ENCODE measurements around the gene PADI4. TPM values are rescaled to one million over a fixed set of nuclear protein-coding genes. Genes with fewer than 3 reads are reported as not detected.
"Not testable (repeated sequence)": the region's sequence is repeated elsewhere in the genome, so short reads cannot be mapped to it uniquely, and the experiment has no call there.

The PADI4 gene
- total RNA-seq, 1 donor from 2014 or later: 0.12 TPM

DNA sequence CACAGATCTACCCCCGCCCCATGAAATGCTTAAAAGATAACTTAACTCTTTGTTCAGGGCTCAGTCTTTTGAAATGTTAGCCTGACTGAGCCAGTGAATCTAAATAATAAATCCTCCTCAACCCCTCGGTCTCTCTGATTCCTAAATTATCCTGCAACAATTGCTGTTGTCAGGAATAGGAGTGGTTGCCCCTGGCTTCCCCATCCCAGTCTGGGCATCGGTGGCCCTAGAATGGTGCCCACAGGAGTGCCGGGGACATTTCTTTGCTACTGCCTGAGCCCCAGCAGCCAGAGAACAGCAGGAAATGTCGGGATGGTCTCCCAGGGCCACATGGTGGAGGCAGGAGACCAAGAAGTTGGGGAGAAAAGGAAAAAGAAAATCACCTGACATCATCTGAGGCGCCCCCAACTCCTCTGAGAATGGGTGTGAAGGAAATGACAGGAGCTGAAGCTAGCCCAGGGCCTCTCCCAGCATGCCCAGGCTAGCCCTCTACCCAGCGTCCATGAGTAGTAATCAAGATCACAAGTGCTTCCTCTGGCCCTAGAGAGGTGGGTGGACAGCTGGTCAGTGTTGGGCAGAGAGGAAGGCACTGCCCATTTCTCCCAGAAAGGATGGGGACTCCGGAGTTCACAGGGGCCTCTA is 1.6 kb downstream of the PADI4 start:
- Mint-ChIP-seq H3K27me3 (peaks cover 7% of the 10 kb centered on the region), H3K4me3 (no peak overlapping the region), H3K9me3 (no peaks in the 10 kb centered on the region), H3K27ac (no peak overlapping the region), H3K36me3 (ENCODE audit: low read depth) (no peaks in the 10 kb centered on the region), H3K4me1 (peaks cover 2% of the 10 kb centered on the region)
- intact Hi-C loops (cut with micrococcal nuclease): no loop called here
- no peak for DNase-seq

DNA sequence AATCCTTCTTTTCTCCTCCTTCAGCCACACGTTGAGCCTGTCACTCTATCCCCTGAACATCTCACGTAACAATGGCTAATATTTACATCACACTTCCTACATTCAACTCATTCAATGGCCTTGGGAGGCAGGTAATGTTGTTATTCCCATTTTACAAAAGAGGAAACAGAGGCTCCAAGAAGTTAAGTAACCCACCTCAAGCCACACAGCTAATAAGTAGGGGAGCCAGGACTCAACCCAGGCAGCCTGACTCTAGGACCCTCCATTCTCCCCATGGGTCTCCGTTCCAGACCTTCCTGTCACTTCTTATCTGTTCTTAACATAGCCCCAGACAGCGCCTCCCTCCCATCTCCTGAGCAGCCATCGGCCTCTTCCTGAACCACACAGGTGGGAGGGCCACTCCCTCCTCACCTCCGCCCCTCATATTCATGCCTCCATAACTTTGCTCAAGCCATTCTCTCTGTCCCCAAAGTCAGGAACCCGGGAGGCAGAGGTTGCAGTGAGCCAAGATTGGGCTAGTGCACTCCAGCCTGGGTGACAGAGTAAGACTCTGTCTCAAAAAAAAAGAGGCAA is 2.2 kb downstream of the PADI4 start:
- Mint-ChIP-seq H3K36me3 (ENCODE audit: low read depth) (no peaks in the 10 kb centered on the region), H3K4me1 (peaks cover 2% of the 10 kb centered on the region), H3K4me3 (no peak overlapping the region), H3K27ac (no peak overlapping the region), H3K9me3 (no peaks in the 10 kb centered on the region), H3K27me3 (peaks cover 7% of the 10 kb centered on the region)
- no peak for DNase-seq
- intact Hi-C loops (cut with micrococcal nuclease): no loop called here

DNA sequence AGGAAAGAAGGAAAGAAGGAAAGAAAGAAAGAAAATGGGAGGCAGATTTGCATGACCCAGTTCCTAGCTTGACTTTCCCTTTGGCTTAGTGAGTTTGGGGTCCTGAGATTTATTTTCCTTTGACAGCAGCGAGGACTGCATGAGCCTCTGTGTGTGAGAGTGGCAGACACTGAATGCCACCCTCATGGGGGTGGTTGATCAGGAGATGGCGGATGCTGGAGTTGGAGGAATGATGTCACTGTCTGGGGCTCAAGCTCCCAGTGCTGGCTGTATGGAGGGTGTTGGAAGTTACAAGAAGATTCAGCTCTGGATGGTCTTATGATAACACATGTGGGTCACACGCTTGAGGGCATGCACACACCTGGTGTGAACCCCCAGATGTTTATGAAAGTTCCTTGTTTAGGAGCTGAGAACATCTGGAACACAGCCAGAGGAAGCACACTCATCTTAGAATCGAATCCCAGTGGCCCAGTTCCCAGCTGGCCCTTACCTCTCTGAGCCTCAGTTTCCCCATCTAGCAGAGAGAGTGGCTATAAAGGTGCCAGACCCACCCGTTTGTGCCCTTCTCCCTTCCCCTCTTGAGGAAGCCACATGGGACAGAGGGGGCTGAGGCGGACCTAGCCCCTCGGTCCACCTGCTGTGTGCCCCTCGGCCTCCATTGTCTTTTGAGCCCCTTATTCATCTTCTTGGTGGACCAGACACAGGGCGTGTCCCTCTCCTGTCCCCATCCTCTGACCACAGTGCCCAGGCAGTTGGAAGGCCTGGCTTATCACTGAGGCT is 5.7 kb downstream of the PADI4 start:
- peaks cover 2% of the 10 kb centered on the region for H3K4me1 Mint-ChIP-seq
- DNase-seq: no peak
- no peaks in the 10 kb centered on the region for H3K36me3 Mint-ChIP-seq (ENCODE audit: low read depth)
- H3K27me3 Mint-ChIP-seq: peaks cover 7% of the 10 kb centered on the region
- no peaks in the 10 kb centered on the region for H3K9me3 Mint-ChIP-seq
- no peak overlapping the region for H3K27ac Mint-ChIP-seq
- no peak overlapping the region for H3K4me3 Mint-ChIP-seq
- intact Hi-C loops (cut with micrococcal nuclease): no loop called here

DNA sequence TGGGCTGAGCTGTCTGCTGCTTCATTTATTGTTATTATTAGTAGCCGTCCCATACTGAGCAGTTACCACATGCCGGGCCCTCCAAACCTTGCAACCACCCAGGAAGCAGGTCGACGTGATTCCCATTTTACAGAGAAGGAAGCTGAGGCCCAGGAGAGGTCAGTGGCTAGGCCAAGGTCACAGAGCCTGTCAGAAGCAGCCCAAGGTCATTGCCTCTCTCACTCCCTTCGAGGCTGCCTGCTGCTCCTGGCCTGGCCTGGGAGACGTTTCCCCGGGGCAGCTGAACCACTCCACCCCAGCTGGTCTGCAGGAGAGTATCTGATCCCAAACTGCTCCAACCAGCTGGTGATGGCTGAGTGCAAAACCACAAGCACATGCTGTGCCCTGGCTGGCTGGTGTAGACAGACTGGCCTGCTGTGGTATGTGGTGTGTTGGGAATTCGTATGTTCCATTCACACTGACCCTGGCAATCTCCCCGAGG is 6.5 kb downstream of the PADI4 start:
- H3K4me3 Mint-ChIP-seq: no peak overlapping the region

DNA sequence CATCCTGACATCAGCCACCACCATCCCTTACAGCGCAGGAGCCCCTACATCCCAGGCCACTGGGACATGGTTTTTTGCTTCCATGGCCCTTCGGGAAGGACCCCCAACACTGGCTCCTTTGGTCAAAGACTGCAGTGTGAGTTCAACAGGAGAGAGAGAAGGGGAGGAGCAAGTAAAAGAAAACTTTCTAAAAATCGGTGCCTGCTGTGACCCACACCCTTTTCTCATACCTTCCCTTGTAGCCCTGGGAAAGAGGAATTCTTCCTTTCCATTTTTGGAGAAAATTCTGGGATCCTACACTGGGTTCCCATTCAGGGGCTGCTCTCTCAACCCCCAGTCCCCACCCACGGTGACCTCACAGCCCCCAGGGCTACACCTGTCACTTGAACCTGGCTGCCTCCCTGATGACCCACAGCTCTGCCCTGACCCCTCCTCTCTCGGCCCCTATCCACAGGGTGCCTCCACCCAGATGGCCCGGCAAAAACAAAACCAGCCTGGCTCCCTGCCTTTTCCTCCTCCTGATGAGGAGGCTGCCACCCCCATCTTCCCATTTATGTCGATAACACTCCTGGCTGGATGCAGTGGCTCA is 7.6 kb downstream of the PADI4 start:
- Mint-ChIP-seq H3K4me1 (peaks cover 2% of the 10 kb centered on the region), H3K4me3 (no peak overlapping the region), H3K27me3 (peaks cover 4% of the 10 kb centered on the region), H3K36me3 (ENCODE audit: low read depth) (no peaks in the 10 kb centered on the region), H3K27ac (no peak overlapping the region), H3K9me3 (no peaks in the 10 kb centered on the region)
- intact Hi-C loops (cut with micrococcal nuclease): no loop called here
- no peak for DNase-seq

More for the DNA sequence above, 6.5 kb downstream of the PADI4 start:
- H3K27me3 Mint-ChIP-seq: peaks cover 7% of the 10 kb centered on the region
- no peaks in the 10 kb centered on the region for H3K36me3 Mint-ChIP-seq (ENCODE audit: low read depth)
- H3K9me3 Mint-ChIP-seq: no peaks in the 10 kb centered on the region
- H3K4me1 Mint-ChIP-seq: peaks cover 2% of the 10 kb centered on the region
- no peak for DNase-seq
- H3K27ac Mint-ChIP-seq: no peak overlapping the region
- intact Hi-C loops (cut with micrococcal nuclease): no loop called here

DNA sequence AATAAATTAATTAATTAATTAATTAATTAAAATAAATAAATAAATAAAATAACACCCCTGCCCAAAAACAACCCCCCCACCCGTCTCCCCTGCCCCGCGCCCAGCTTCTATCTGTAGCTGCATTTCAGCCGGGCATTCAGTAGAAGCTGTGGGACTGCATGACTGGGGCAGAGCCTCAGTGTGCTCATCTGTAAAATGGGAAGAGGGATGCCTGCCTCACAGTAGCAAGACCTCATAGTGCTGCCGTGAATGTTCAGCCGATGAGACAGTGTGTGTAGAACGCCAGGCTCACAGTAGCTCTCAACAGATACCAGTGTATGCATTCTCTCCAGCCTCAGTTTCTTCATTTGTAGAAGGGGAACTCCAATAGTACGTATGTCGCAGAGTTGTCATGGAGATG is 8.7 kb downstream of the PADI4 start:
- no peak overlapping the region for H3K27ac Mint-ChIP-seq
- no peak overlapping the region for H3K4me3 Mint-ChIP-seq
- no peaks in the 10 kb centered on the region for H3K36me3 Mint-ChIP-seq (ENCODE audit: low read depth)
- H3K27me3 Mint-ChIP-seq: peaks cover 7% of the 10 kb centered on the region
- DNase-seq: no peak
- intact Hi-C loops (cut with micrococcal nuclease): no loop called here
- H3K9me3 Mint-ChIP-seq: no peaks in the 10 kb centered on the region
- peaks cover 2% of the 10 kb centered on the region for H3K4me1 Mint-ChIP-seq

DNA sequence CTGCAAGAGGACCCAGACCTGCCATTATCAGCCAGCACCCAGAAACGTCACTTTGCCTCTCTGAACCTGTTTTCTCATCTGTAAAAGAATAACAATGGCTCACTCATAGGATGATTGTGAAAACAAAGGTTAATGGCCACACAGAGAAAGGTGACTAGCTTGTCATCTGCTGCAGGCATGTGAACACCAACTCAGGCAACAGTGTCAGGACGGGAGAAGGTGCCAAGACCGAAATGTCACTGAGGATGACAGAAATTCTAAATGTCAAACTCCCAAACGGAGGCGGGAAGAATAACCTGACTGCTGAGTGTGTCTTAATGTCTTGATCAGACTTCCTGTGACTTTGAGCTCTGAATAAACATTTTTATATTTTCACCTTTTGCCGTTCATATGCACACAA is 10.3 kb downstream of the PADI4 start:
- intact Hi-C loops (cut with micrococcal nuclease): no loop called here
- H3K4me1 Mint-ChIP-seq: no peaks in the 10 kb centered on the region
- H3K27ac Mint-ChIP-seq: no peak overlapping the region
- no peak for DNase-seq
- peaks cover 3% of the 10 kb centered on the region for H3K27me3 Mint-ChIP-seq
- no peaks in the 10 kb centered on the region for H3K36me3 Mint-ChIP-seq (ENCODE audit: low read depth)
- H3K9me3 Mint-ChIP-seq: no peaks in the 10 kb centered on the region
- H3K4me3 Mint-ChIP-seq: no peak overlapping the region

DNA sequence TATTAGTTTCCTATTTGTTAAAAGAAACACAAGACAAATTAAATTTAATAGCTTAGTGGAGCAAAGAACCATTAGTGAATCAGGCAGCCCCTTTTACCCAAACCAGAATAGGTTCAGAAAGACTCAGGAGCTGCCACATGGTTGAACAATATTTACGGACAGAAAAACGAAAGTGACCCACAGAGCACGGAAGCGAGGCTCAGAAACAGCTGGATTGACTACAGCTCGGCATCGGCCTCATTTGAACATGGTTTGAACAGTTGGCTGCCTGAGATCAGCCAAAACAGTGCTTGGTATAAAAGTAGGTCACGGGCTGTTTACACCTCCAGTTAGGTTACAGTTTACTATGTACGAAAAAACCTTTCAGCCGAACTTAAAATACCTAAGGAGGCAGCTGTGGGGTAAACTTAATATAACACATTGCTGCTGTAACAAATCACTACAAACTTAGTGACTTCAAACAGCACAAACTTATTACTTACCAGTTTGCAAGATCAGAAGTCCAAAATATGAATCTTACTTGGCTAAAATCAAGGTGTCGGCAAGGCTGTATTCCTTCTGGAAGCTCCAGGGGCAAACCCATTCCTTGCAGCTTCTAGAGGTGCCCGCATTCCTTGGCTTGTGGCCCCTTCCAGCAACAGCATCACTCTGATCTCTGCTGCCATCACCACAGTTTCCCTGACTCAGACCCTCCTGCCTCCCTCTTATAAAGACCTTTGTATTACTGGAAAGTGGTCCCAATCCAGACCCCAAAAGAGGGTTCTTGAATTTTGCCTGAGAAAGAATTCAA is 11.8 kb downstream of the PADI4 start:
- H3K4me3 Mint-ChIP-seq: no peak overlapping the region
- intact Hi-C loops (cut with micrococcal nuclease): no loop called here
- H3K36me3 Mint-ChIP-seq (ENCODE audit: low read depth): no peaks in the 10 kb centered on the region
- no peaks in the 10 kb centered on the region for H3K4me1 Mint-ChIP-seq
- no peaks in the 10 kb centered on the region for H3K9me3 Mint-ChIP-seq
- H3K27me3 Mint-ChIP-seq: peaks cover 7% of the 10 kb centered on the region
- no peak overlapping the region for H3K27ac Mint-ChIP-seq
- DNase-seq: no peak

DNA sequence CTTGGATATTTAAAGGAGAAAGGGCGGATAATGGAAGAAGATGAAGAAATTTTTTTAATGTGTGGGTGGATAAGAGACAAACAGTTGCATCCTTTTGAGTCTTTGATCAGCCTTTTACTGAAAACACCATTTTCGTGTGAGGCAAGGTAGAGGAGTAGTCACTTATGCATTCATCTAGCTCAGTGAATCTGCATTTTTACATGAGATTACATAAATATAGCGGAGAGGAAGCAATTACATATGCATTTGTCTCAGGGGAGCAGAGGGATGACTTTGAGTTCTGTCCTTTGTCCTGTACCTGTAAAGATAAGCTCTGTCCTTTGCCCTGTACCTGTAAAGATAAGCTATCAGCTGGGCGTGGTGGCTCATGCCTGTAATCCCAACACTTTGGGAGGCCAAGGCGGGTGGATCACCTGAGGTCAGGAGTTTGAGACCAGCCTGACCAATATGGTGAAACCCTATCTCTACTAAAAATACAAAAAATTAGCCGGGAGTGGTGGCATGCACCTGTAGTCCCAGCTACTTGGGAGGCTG is 13.9 kb downstream of the PADI4 start:
- H3K27ac Mint-ChIP-seq; H3K9me3 Mint-ChIP-seq; H3K4me1 Mint-ChIP-seq; H3K36me3 Mint-ChIP-seq (ENCODE audit: low read depth); intact Hi-C loops (cut with micrococcal nuclease); DNase-seq; H3K4me3 Mint-ChIP-seq: not testable (repeated sequence)
- H3K27me3 Mint-ChIP-seq: peaks cover 14% of the 10 kb centered on the region

DNA sequence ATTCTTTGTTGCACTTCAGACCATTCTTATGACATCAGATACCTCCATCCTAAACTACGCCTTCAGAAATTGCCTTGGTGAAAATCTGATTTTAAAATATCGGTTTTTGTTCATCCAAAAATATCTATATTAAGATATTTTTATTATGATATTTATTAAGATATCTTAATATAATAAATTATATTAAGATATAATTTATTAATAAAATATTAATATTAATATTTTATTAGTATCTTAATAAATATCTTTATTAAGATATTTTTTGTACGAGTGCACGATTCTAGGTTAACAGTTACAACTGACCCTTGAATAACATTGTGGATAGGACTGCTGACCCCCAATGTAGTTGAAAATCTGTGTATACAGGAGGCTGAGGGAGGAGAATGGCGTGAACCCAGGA is 20.9 kb downstream of the PADI4 start:
- Mint-ChIP-seq H3K4me1 (no peaks in the 10 kb centered on the region), H3K27me3 (peaks cover 13% of the 10 kb centered on the region), H3K36me3 (ENCODE audit: low read depth) (no peaks in the 10 kb centered on the region), H3K27ac (no peak overlapping the region), H3K4me3 (no peak overlapping the region), H3K9me3 (no peaks in the 10 kb centered on the region)
- DNase-seq: no peak
- intact Hi-C loops (cut with micrococcal nuclease): no loop called here

DNA sequence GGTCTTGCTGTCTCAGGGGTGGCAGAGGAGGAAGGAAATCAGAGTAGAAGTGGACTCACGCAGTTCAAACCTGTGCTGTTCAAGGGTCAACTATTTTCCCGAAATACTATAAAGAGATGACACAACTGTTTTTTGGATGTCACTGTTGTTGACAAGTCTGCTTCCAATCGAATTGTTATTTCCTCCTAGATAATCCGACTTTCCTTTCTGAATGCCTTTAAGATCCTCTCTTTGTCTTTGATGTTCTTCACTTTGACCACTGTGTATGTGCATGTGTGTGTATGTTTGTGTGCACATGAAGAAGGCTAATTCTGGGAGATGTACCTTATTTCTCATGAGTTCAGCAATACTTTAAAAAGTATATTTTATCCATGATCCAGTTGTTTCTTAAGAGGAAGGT is 21.6 kb downstream of the PADI4 start:
- Mint-ChIP-seq H3K36me3 (ENCODE audit: low read depth) (no peaks in the 10 kb centered on the region), H3K9me3 (no peaks in the 10 kb centered on the region), H3K27ac (no peak overlapping the region), H3K4me1 (no peaks in the 10 kb centered on the region), H3K27me3 (peaks cover 10% of the 10 kb centered on the region), H3K4me3 (no peak overlapping the region)
- no peak for DNase-seq
- intact Hi-C loops (cut with micrococcal nuclease): loop anchor here (10.0 kb wide), 1 partner anchor 205 kb away; no protein-coding TSS in a partner anchor

DNA sequence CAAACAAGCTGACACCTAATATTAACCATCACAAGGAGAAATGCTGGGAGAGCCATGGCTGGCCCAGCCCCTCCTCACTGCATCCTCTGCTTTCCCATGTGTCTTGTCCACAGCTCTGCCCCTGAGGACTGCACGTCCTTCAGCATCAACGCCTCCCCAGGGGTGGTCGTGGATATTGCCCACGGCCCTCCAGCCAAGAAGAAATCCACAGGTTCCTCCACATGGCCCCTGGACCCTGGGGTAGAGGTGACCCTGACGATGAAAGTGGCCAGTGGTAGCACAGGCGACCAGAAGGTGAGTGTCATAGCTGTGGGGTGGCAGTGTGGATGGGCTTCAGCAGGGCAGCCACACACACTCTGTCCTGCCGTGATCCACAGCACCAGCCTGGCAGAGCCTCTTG is 22.9 kb downstream of the PADI4 start:
- Mint-ChIP-seq H3K4me1 (no peaks in the 10 kb centered on the region), H3K27ac (no peak overlapping the region), H3K36me3 (ENCODE audit: low read depth) (no peaks in the 10 kb centered on the region), H3K9me3 (no peaks in the 10 kb centered on the region), H3K4me3 (no peak overlapping the region), H3K27me3 (peaks cover 4% of the 10 kb centered on the region)
- intact Hi-C loops (cut with micrococcal nuclease): loop anchor here (10.0 kb wide), 1 partner anchor 206 kb away; no protein-coding TSS in a partner anchor
- no peak for DNase-seq

DNA sequence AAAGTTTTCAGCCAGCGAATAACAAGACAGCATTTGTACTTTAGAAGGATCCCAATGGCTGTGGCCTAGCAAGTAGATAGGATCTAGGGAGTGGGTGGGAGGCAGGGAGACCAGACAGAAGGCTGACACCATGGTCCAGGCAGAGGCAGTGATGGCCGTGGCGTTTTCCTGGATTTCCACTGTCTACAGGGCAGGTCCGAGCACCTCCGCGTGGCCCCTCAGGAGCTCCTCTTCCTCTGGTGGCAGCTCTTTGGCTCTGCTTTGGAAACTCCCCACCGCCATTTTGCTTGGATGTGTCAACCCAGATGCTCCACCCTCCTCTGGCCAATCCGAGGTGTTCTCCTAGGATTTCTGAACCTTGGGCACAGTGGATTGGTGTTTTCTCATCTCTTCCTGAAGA is 25.1 kb downstream of the PADI4 start:
- peaks cover 3% of the 10 kb centered on the region for H3K4me1 Mint-ChIP-seq
- no peak overlapping the region for H3K27ac Mint-ChIP-seq

More for the DNA sequence above, 25.1 kb downstream of the PADI4 start:
- no peak for DNase-seq
- intact Hi-C loops (cut with micrococcal nuclease): loop anchor here (10.0 kb wide), 1 partner anchor 208 kb away; no protein-coding TSS in a partner anchor
- H3K4me3 Mint-ChIP-seq: no peak overlapping the region
- no peaks in the 10 kb centered on the region for H3K9me3 Mint-ChIP-seq
- H3K36me3 Mint-ChIP-seq (ENCODE audit: low read depth): no peaks in the 10 kb centered on the region
- H3K27me3 Mint-ChIP-seq: peaks cover 3% of the 10 kb centered on the region

Data from activated CD4-positive, alpha-beta T cell treated with anti-CD3 and anti-CD28 coated beads, Interleukin-2, amount 10 ng/mL, durations not matched to agents 24 days and 14 days (primary cell).